G401.6 (cell line): ENCODE results near the gene CGB7.

Experiments used
- FAIRE-seq: peaks from 2 replicates; lab custom pipeline; 2012; peaks lifted over from hg19 to GRCh38; lab: Jason Lieb, UNC

Gene CGB7

DNA sequence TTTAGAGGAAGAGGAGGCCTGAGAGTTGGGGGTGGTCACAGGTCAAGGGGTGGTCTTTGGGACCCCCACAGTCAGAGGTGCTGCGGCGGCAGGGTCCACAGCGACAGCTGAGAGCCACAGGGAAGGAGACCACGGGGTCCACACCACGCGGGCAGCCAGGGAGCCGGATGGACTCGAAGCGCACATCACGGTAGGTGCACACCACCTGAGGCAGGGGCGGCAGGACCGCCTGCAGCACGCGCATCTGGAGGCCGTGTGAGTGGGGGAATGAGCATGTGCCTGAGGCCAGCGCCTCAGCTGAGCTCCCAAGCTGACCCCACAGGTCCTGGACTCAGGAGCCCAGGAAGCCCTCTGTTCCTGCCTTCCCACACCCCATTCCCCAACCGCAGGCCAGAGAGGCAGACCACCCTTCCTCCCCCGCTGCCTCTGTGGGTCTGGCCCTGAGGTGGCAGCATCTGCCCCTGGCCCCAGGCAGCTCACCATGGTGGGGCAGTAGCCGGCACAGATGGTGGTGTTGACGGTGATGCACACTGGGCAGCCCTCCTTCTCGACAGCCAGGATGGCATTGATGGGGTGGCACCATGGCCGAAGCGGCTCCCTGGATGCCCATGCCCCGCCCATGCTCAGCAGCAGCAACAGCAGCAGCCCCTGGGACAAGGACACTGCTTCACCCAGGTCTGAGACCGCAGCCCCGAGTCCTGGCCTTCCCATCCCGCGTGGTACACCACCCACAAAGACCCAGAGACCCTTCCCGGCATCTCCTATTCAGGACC lies 41.3 kb downstream of the CGB7 start:
- no peak for FAIRE-seq

DNA sequence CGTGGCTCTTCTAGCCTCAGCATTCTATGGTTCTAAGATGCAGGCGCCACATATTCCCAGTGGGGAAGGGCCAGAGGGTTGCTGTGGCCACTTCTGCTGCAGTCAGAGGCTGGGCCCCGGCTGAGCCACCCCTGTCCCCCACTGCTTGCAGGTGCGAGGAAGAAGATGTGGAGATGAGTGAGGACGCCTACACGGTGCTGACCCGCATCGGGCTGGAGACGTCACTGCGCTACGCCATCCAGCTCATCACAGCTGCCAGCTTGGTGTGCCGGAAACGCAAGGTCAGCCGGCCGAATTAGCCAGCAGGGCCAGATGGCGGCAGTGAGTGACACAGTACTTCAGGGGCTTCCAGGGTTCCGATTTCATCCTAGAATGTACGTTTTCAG lies 42.7 kb downstream of the CGB7 start:
- FAIRE-seq, result no peak

DNA sequence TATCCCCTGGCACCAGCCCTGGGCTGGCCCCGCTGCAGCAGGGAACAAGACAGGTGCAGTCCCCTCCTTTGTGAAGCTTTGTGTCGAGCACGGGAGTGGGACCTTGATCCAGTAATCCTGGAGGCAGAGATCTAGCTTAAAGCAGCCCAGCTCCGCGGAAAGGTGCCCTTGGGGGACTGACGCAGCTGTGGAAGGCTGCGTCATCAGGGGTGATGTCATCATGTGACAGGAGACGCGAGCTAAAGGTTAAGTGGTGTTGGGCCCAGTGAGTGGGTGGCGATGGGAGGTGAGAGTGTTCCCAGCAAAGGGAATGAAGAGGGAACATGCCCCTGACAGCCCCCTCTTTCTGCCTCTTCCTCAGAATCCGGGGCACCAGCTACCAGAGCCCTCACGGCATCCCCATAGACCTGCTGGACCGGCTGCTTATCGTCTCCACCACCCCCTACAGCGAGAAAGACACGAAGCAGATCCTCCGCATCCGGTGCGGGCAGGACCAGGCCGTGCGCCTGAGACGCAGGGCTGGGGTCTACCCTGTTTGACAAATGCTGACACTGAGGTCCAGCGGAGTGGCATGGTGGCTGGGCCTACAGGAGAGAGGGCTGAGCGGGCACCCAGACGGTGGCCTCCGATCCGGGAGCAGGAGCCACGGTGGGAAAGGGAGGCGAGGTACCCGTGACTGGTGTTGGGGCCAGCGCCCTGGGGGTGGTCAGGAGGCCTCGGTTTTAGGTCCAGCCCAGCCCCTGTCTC lies 43.3 kb downstream of the CGB7 start:
- no peak for FAIRE-seq

GRCh38 chr19:49011194-49011593 lies 46.4 kb downstream of the CGB7 start:
- FAIRE-seq, result no peak

DNA sequence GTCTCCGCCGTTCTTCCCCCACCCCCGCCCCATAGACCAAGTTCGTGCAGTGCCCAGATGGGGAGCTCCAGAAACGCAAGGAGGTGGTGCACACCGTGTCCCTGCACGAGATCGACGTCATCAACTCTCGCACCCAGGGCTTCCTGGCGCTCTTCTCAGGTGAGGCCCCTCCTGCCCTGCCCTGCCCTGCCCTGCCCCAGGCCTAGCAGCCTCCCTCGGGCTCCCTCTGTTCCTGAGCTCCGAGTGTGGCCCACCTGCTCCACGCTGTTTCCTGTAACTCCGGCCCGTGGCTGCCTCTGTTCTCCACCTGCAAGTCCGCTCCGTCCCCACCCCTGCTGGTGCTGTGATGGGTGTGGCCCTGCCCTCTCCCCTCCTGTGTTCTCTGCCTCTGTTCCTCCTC lies 47.1 kb downstream of the CGB7 start:
- no peak for FAIRE-seq

DNA sequence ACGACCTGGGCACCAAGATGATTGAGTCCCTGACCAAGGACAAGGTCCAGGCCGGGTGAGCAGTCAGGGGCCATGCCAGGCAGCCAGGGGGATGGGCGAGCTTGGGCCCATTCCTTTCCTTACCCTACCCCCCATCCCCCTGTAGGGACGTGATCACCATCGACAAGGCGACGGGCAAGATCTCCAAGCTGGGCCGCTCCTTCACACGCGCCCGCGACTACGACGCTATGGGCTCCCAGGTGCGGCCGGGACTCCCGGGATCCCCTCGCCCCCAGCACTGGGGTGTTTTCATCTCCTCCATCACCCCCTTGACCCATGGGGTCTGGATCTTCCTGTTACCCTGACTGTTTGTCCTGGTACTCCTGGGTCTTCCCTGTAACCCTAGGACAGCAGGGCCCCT lies 47.7 kb downstream of the CGB7 start:
- no peak for FAIRE-seq

GRCh38 chr19:49006905-49007304 lies 50.6 kb downstream of the CGB7 start:
- FAIRE-seq, result no peak

DNA sequence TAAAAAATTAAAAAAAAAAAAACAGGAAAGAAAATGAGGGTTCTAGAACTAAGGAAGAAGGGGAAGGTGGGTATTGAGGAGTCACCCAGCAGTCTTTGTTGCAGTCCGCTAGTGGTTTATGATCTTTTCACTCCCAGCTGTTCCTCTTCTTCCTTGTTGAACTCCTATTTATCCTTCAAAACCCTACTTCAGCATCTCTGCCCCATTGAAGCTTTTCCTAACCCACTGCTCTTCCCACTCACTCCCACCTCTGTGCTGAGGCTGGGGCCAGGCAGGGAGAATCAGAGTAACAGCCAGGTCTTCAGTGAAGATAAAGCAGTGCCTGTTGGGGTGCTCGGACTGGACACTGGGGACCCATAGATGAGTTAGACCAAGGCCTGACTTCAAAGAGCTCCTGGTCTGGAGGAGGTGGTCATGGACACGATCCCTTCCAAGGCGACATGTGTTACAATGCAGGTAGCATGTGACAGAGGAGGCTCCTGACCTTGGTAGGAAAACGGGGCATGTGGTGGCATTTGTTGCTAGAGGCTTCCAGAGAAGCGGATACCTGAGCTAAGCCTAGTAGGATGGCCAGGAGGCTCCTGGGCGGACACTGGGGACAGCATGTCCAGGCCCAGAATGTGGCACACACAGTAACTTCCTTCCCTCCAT lies 52.5 kb downstream of the CGB7 start:
- no peak for FAIRE-seq
